HG03097 (cell line): Measurements from ENCODE around the gene PSKH1.
"Not testable (repeated sequence)": the region's sequence is repeated elsewhere in the genome, so short reads cannot be mapped to it uniquely, and the experiment has no call there.

ENCODE experiments used
- ATAC-seq: cut with Tn5 transposase; IDR thresholded peaks from one replicate; pipeline ENCODE4 v1.9.1; 2021; ENCODE audit not compliant: unreplicated experiment, low FRiP score

PSKH1 gene

DNA sequence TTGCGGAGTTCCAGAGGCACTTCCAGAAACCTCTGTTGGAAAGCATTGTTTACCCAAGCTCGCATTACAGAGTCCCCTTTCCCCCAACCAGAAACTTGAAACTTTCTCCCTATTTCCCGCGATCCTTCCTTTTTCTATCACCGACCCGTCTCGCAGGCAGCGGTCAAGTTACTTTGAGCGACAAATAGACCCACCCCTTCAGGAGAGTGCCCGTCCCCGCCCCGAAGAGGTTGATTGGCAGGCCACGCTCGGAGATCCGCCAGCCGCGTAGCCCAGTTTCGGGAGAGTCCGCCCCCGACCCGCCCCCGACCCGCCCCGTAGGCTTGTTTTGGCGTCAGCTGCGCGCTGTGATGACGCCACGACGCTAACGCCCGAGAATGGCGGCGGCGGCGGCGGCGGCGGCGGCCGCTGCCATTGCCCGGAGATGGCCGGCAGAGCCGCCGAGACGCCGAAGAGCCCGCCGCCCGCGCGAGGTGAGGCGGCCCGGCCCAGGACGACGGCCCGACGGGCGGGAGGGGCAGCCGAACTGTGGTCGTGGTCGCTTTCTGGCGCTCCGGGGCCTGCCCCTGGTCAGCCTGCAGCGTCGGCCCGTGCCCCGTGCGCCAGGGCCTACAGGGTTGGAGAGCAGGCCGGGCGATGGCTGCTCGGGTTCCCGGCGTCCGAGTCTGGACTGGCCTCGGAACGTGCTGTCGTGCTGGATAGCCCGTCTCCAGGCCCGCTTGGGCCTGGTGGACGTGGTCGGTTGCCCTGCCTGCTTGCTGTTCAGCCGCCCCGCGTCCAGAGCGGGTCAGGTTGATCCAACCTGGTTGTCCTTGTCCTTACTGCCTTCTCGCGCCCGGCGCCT is at the start of gene PSKH1:
TSS of gene PSKH1 (plus strand) at position 356 of the 844 bp plus-strand sequence. CDS start 15,496 bp downstream, outside the sequence.
- ATAC-seq, result peak; percentile 74

DNA sequence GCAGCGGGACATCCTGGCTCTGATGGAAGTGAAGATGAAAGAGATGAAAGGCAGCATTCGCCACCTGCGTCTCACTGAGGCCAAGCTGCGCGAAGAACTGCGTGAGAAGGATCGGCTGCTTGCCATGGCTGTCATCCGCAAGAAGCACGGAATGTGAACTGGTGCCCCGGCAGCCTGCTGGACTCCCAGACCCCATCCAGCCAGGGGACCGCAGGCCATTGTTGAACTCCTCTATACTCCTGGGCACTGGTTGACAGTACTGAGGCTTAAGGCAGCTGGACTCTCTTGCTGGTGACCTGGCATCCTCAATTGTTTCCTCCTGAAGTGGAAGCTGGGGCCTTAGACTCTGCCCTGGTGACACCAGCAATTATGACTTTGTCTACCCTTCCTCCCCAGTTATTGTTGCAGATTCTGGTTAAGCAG is 49.7 kb upstream of the PSKH1 start:
- no peak for ATAC-seq

DNA sequence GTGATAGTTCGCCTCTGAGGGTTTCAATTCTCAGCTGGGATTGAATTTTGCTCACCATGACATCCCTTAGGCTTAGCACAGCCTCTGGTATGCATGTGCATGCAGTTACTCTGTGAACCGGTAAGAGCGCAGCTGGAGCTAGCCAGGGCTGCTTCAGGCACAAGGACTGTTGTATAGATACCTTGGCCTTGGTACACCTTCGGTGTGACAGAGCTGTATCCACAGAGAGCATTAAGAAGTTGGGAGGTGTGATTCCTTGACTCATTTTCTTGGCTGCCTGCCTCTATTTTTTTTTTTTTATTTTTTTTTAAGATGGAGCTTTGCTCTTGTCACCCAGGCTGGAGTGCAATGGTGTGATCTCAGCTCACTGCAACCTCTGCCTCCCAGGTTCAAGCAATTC is 48.6 kb upstream of the PSKH1 start:
- no peak for ATAC-seq

GRCh38 chr16:67845291-67846062 is 47.6 kb upstream of the PSKH1 start:
- ATAC-seq, result no peak

DNA sequence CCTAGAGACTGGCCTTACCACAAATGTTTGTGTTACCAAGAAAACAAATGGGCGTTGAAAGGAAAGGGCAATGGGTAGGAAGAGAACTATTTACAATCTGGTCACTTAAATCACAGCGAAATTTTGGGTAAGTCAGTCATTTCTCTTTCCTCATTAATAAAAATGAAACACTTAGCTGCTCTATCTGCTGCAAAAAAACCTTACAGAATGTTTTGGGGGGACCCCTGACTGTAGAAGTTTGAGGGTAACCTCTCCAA is 47.1 kb upstream of the PSKH1 start:
- no peak for ATAC-seq

DNA sequence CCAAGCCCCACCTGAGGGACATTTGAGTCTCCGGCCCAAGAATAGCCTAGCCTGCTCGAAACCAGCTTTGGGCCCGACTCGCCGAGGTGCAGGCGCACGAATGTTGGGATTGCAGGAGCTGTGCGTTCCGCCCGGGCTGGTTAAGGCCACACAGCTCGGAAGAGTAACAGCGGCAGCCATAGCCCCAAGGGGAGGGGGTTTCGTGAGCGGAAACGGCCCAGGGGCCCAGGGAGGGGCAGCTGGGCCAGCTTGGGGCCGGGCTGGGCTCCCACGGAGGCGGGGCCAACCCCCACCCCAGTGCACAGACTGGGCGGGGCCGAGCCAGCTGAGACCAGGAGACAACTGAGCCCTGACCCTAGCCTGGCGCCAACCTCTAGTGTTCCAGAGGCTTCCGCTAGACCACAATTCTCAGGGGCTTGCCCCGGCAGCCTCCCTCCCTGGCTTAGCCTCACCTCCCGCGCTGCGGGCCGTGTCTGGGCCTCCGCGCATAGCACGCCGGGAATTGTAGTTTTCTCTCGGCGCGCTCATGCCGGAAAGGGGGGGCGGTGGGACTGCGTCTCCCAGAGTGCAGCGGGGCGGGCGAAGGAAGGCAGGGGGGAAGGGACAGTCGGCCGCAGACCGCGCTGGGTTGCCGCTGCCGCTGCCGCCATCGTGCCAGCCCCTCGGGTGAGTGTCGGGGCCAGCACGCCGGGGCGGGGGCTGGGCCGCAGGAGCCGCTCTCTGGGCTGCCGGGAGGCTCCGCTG is 46.6 kb upstream of the PSKH1 start, which contains the start of gene NUTF2:
TSS of gene NUTF2 (plus strand) at position 614 of the 744 bp plus-strand sequence. CDS start 18,198 bp downstream, outside the sequence.
- peak; percentile 53 for ATAC-seq

DNA sequence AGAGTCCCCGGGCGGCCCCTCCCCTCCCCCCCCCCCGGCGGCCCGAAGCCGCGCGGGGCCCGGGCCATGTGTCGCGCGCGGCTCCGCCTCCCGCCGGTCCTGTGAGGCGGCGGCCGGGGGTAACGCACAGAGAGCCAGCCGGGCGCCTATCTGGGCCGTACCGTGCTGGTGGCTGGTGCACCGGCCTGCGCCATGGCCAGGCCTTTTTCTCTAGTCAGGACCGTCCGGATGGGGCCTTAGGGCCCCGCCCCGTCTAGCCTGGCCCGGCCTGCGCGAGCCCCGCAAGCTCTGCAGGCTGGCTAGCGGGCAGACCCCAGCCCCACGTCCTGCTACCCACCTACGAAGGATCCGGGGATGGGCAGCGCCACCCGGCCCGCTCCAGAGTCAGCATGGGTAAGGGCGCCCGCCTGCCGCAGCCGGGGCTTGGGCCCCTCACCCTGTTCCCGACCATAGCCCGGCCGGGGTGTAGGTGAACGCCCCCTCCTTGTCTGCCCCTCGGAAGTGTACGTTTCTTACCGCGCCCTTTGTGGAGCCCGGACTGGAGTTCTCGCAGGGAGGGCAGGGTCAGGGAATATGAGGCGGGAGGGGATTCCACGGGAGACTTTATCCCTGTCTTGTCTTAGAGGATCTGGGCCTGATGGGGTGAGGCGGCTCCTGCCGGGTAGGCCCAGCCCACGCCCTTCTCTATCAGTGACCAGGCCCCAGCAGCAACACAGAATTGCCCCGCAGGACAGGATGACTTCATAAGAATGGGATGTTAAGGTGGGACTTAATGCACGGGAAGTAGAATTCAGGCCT is 45.8 kb upstream of the PSKH1 start, which contains the start of gene CENPT:
TSS of gene CENPT (minus strand) at position 630 of the 798 bp plus-strand sequence. CDS start 13,834 bp downstream, outside the sequence.
- peak; percentile 32 for ATAC-seq

DNA sequence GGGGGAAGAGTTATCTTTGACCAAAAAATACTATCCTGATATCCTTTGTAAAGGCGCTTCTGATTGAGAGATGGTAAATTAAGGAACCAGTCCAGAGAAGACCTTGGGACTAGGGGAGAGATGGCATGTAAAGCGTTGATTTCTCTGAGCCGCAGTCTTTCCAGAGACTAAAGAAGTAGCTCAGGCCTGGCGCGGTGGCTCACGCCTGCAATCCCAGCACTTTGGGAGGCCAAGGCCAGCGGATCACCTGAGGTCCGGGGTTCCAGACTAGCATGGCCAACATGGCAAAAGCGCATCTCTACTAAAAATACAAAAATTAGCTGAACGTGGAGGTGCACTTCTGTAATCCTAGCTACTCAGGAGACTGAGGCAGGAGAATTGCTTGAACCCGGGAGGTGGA is 44.9 kb upstream of the PSKH1 start:
- ATAC-seq, result no peak

- no peak for ATAC-seq
These were observed 39.4 kb upstream of the PSKH1 start for GRCh38 chr16:67853670-67854069.

DNA sequence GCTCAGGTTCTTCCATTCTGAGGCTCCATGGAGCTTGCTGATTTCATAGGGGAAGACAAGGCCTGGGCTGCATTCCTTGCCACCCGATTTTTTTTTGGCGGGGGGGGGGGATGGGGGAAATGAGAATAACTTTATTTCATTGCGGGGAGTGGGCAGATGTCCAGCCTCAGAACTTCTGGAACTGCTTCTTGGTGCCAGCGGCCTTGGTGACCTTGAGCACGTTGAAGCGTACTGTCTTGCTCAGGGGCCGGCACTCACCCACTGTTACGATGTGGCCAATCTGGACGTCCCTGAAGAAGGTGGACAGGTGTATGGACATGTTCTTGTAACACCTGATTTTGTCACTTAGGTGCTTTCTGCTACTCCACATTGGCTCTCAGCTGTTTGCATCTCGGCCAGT is 37.3 kb upstream of the PSKH1 start:
- no peak for ATAC-seq

- no peak for ATAC-seq
These were observed 36.0 kb upstream of the PSKH1 start for GRCh38 chr16:67856927-67857546.

DNA sequence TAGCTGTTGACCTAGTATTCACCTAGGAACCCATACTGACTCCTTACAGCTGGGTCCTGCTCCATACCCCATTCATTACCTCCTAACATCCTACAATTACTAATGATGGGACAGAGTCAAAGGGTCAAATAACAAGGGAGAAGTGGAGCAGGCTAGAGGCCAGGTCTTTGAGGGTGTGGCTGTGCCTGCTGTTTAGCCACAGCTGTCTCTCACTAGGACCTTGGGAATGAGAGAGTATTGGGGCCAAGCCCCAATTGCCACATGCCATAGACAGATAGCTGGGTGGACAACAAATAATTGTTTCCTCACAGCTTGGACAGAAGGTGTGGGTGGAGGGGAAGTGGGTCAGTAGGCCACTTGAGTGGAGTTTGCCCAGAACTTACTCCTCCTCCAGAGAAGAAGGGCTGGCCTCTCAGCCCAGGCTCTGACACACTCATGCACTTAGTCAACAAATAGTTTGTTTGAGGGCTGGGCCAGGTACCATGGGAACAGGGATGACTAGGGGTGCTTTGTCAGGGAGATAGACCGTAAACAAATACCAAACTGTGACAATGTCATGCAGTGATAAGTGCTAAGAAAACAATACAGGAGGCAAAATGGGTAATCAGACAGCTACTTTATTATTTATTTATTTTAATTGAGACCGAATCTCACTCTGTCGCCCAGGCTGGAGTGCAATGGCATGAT is 35.4 kb upstream of the PSKH1 start:
- ATAC-seq, result no peak

DNA sequence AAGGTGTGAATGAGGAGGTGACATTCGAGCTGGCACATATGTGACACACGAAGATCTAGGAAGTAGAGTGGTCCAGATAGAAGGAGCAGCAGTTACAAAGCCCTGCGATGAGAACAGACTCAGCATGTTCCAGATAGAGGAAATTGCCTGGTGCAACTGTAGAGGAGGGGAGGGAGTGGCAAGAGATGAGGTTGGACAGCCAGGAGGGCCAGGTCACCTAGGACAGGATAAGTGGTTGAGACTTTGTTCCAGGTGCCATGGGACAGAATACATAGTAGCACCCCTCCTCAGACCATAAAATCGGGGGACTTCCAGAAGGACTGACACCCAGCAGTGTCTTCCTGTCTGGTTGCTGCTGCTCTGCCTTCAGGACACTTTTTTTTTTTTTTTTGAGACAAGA is 34.6 kb upstream of the PSKH1 start:
- ATAC-seq, result no peak

DNA sequence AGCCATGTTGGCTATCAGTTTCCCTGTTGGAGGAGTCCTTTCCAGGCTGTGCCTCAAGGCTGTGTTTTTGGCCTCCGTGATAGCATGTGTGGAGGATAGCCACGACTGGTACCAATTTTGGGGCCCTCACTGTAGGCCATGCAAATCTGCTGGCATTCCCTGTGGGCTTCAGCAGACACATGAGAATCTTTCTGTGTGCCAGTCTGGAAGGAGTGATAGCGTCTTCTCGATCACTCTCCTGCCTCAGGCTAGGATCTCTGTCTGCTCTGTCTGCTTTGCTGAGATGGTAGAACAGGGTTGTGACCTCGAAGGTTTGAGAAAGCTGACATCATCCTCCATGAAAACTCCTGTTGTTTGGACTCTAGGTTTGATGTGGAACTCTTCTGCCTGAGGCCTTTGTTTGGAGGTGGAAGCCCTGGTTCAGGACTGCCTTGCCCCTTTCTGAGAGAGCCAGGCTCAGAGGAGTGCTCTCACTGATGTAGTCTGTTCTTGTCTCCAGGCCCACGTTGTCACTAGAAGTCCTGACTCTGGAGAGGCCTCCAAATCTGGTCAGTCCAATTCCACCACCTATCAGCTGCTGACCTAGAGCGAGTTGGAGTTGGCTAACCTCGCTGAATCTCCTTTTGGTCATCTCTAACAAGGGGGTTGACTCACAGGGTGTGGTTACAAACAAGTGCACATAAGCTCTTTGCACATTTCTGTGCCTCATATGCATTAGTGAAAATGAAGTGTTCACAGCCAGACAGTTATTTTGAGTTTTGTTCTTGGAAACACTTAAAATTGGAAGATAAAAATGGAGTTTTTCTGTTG is 32.3 kb upstream of the PSKH1 start:
- no peak for ATAC-seq

DNA sequence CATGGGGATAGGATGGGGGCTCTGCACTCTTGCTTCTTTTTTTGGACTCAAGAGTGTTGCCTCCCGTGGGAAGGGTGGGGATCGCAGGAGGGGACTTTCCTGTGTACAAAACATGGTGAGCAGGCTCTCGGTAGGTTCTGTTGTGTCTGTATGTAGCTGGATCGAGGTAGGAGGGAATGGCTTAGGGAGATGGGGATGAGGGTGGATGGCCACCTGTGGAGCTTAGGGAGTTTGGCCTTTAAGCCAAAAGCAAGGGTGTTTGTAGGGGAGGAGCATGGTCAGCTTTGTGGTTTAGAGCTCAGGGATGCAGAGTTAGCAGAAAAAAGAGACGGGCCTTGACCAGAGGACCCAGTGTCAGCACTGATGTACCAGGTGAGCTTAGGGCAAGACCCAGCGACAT is 31.2 kb upstream of the PSKH1 start:
- no peak for ATAC-seq

DNA sequence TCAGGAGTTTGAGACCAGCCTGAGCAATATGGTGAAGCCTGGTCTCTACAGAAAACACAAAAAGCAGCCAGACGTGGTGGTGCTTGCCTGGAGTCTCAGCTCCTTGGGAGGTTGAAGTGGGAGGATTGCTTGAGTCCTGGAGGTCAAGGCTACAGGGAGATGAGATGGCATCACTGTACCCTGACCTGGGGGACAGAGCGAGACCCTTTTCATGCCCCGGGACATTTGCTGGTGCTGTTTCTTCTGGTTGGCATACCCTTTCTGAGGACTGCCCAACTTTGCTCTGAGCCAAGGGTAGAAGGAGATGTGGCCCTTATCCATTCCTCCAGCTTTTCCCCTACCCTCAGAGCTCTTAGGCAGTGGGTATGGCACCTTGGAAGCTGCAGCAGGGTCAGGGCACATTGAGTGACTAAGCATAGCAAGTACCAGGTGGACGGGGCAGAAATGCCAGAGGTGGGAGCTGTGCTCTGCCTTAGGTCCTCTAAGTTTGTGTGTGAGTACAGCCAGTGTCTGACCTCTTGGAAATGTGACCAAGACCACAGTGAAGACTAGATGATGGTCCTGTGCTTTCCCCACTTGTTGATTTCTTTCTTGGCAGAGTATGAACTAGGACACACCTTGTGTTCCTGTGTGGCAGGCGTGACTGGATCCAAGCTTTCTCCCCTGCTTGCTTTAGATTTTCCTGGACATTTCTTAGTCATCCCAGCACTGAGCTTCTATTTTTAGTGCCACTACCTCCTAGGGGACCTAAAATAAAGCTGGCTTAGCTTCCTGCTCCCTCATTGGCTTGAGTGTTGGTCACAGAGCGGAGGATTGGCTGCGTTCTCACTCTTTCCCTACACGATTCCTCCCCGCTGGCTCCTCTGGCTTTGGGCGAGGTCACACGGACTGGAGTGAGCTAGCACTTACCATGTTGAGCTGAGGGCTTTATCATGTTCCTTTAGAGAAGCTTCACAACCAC is 30.2 kb upstream of the PSKH1 start:
- no peak for ATAC-seq

GRCh38 chr16:67864044-67864443 is 29.0 kb upstream of the PSKH1 start:
- ATAC-seq, result not testable (repeated sequence)
